Neural progenitor cell (in vitro differentiated cells): Measurements from ENCODE around the gene ARHGEF4. TPM values are rescaled to one million over a fixed set of nuclear protein-coding genes. Genes with fewer than 3 reads are reported as not detected.

Experiments
- DNase-seq: peaks from one replicate; pipeline ENCODE4 v3.0.0-alpha.2; 2016; ENCODE audit warnings: low spot score
- H2AFZ ChIP-seq: fragments of 200-600 bp; sonication (generic); replicated peaks from 2 replicates; pipeline ENCODE4 v1.6.1; 2016; ENCODE audit warnings: antibody characterized with exemption
- H3F3A ChIP-seq: fragments of 200-600 bp; sonication (generic); 2 replicates; pipeline ENCODE4 v1.6.1; 2016; ENCODE audit warnings: antibody characterized with exemption, low read depth
- H3K27ac ChIP-seq: fragments of 200-600 bp; sonication (generic); 2 replicates; pipeline ENCODE4 v1.5.1; 2016; ENCODE audit warnings: mild to moderate bottlenecking
- H3K27me3 ChIP-seq: fragments of 200-600 bp; sonication (generic); 2 replicates; pipeline ENCODE4 v1.6.1; 2016; ENCODE audit warnings: mild to moderate bottlenecking, moderate library complexity
- H3K36me3 ChIP-seq: fragments of 200-600 bp; sonication (generic); 2 replicates; pipeline ENCODE4 v1.5.1; 2016
- H3K4me1 ChIP-seq: fragments of 200-600 bp; sonication (generic); 2 replicates; pipeline ENCODE4 v1.6.1; 2016; ENCODE audit warnings: mixed run types
- H3K4me2 ChIP-seq: fragments of 200-600 bp; sonication (generic); 2 replicates; pipeline ENCODE4 v1.6.1; 2016
- H3K4me3 ChIP-seq: fragments of 200-600 bp; sonication (generic); 2 replicates; pipeline ENCODE4 v1.5.1; 2016
- H3K79me2 ChIP-seq: fragments of 200-600 bp; sonication (generic); 2 replicates; pipeline ENCODE4 v1.6.1; 2016; ENCODE audit warnings: low read depth
- H3K9ac ChIP-seq: fragments of 200-600 bp; sonication (generic); 2 replicates; pipeline ENCODE4 v1.6.1; 2016
- H3K9me3 ChIP-seq: fragments of 200-600 bp; sonication (generic); 2 replicates; pipeline ENCODE4 v1.5.1; 2016; ENCODE audit warnings: low read depth
- H4K20me1 ChIP-seq: fragments of 200-600 bp; sonication (generic); 2 replicates; pipeline ENCODE4 v1.6.1; 2016; ENCODE audit warnings: low read depth
- H3K27ac Mint-ChIP-seq: 3 replicates; pipeline ENCODE4 v1.8.0; 2021; ENCODE audit warnings: mixed read lengths
- H3K27me3 Mint-ChIP-seq: 2 replicates; pipeline ENCODE4 v1.8.0; 2022; ENCODE audit warnings: low read depth, mild to moderate bottlenecking, inconsistent platforms, moderate library complexity, mixed read lengths; ENCODE audit not compliant: insufficient read depth
- H3K36me3 Mint-ChIP-seq: 3 replicates; pipeline ENCODE4 v1.8.0; 2021; ENCODE audit warnings: mixed read lengths
- H3K4me1 Mint-ChIP-seq: 3 replicates; pipeline ENCODE4 v1.8.0; 2021; ENCODE audit warnings: mixed read lengths
- H3K4me3 Mint-ChIP-seq: 3 replicates; pipeline ENCODE4 v1.8.0; 2021; ENCODE audit warnings: mild to moderate bottlenecking, moderate library complexity, mixed read lengths
- H3K9me3 Mint-ChIP-seq: 3 replicates; pipeline ENCODE4 v1.8.0; 2020; ENCODE audit warnings: mixed read lengths
- CTCF ChIP-seq: fragments of 200-600 bp; sonication (generic); IDR thresholded peaks from 2 replicates; pipeline ENCODE4 v1.5.1; 2017; ENCODE audit warnings: antibody characterized with exemption, mild to moderate bottlenecking
- EZH2 ChIP-seq: fragments of 200-600 bp; sonication (generic); IDR thresholded peaks from 2 replicates; pipeline ENCODE4 v1.6.1; 2017; ENCODE audit warnings: antibody characterized with exemption, mild to moderate bottlenecking, moderate library complexity
- EZH2phosphoT487 ChIP-seq: fragments of 200-600 bp; sonication (generic); IDR thresholded peaks from 2 replicates; pipeline ENCODE4 v1.6.1; 2017; ENCODE audit warnings: antibody characterized with exemption
- total RNA-seq: library from RNA; depleted of rRNA; stranded (reverse); fragments of >200 nt; gene quantifications from 2 replicates; pipeline ENCODE4 v1.2.3, GENCODE V29; 2015; ENCODE audit warnings: low replicate concordance

The ARHGEF4 gene
- total RNA-seq, 1 donor from 2014 or later = 22.8 TPM

DNA sequence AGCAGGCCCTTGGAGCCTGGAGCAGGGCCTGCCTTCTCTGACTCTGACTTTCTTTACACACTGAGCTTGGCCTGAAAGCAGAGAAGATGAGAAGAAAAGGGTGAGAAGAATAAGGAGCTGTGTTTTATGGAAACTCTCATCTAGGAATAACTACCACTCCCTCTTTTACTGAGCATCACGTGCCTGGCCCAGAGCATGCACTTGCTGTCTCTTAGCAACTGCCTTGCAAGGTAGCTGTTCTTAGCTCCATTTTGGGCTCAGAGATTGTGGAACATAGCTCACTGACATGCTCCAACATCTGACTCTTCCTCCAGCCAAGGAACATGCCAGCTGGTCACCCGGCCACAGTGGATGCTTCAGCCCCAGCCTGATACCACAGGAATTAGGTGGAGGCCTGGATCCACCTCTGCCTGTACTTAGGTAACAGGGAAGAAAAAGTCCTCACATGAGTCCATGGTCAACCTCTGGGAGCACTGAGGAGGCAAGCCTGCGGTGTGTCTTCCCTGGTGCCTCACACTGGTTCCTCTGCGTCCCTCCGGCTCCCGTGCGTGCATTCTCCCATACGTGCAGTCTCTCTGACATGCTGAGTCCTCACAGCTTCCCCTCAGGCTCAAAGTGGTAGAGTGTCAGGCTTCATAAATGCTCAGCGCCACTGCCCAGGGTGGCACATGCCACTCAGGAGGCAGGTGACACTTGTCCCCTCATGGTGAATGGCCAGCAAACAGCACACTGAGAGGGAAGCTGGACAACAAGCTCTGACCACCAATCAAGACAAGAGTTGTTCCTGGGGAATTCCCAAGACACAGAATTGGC lies 45.7 kb upstream of the ARHGEF4 start:
- peaks cover 4% of the 10 kb centered on the region for H3K27me3 Mint-ChIP-seq
- no peaks in the 10 kb centered on the region for H3K4me1 ChIP-seq

GRCh38 chr2:130791617-130791939 lies 45.1 kb upstream of the ARHGEF4 start:
- DNase-seq = no peak
- H3K36me3 ChIP-seq = no peaks in the 10 kb centered on the region
- H3K9me3 ChIP-seq = no peaks in the 10 kb centered on the region
- H3K27me3 ChIP-seq = no peaks in the 10 kb centered on the region
- H4K20me1 ChIP-seq = no peaks in the 10 kb centered on the region
- H2AFZ ChIP-seq = no peak overlapping the region
- H3K4me3 ChIP-seq = no peak overlapping the region
- TF ChIP-seq EZH2 (no peak), EZH2phosphoT487 (no peak), CTCF (no peak)
- H3K9me3 Mint-ChIP-seq = no peaks in the 10 kb centered on the region
- no peak overlapping the region for H3K27ac Mint-ChIP-seq
- H3K79me2 ChIP-seq = no peaks in the 10 kb centered on the region
- H3K27me3 Mint-ChIP-seq = peaks cover 4% of the 10 kb centered on the region
- no peaks in the 10 kb centered on the region for H3K4me1 ChIP-seq
- H3K9ac ChIP-seq = no peak overlapping the region
- H3K4me1 Mint-ChIP-seq = peaks cover 2% of the 10 kb centered on the region
- H3K4me3 Mint-ChIP-seq = no peak overlapping the region
- no peaks in the 10 kb centered on the region for H3K36me3 Mint-ChIP-seq
- no peak overlapping the region for H3K27ac ChIP-seq
- H3F3A ChIP-seq = no peaks in the 10 kb centered on the region
- no peak overlapping the region for H3K4me2 ChIP-seq

More for the DNA sequence above, 45.7 kb upstream of the ARHGEF4 start:
- no peaks in the 10 kb centered on the region for H3K27me3 ChIP-seq
- H3F3A ChIP-seq = no peaks in the 10 kb centered on the region
- no peak overlapping the region for H3K9ac ChIP-seq
- Mint-ChIP-seq H3K27ac (no peak overlapping the region), H3K9me3 (no peaks in the 10 kb centered on the region), H3K36me3 (no peaks in the 10 kb centered on the region), H3K4me1 (no peaks in the 10 kb centered on the region), H3K4me3 (no peak overlapping the region)
- no peaks in the 10 kb centered on the region for H3K36me3 ChIP-seq
- H4K20me1 ChIP-seq = no peaks in the 10 kb centered on the region
- no peak overlapping the region for H2AFZ ChIP-seq
- no peak overlapping the region for H3K4me2 ChIP-seq
- no peak overlapping the region for H3K4me3 ChIP-seq
- no peak for DNase-seq
- no peak overlapping the region for H3K27ac ChIP-seq
- H3K79me2 ChIP-seq = no peaks in the 10 kb centered on the region
- H3K9me3 ChIP-seq = no peaks in the 10 kb centered on the region
- no peak for TF ChIP-seq EZH2phosphoT487
- TF ChIP-seq EZH2 = no peak
- TF ChIP-seq CTCF = no peak

- TF ChIP-seq EZH2 (no peak), CTCF (no peak), EZH2phosphoT487 (no peak)
- Mint-ChIP-seq H3K27ac (no peak overlapping the region), H3K27me3 (peaks cover 6% of the 10 kb centered on the region), H3K36me3 (no peaks in the 10 kb centered on the region), H3K4me1 (peaks cover 7% of the 10 kb centered on the region), H3K4me3 (no peak overlapping the region), H3K9me3 (no peaks in the 10 kb centered on the region)
- H2AFZ ChIP-seq = no peak overlapping the region
- peaks cover 4% of the 10 kb centered on the region for H3K27me3 ChIP-seq
- no peak overlapping the region for H3K27ac ChIP-seq
- no peaks in the 10 kb centered on the region for H4K20me1 ChIP-seq
- no peak overlapping the region for H3K9ac ChIP-seq
- H3F3A ChIP-seq = no peaks in the 10 kb centered on the region
- H3K79me2 ChIP-seq = no peaks in the 10 kb centered on the region
- no peak overlapping the region for H3K4me3 ChIP-seq
- no peaks in the 10 kb centered on the region for H3K9me3 ChIP-seq
- H3K4me2 ChIP-seq = no peak overlapping the region
- peaks cover 13% of the 10 kb centered on the region for H3K4me1 ChIP-seq
- DNase-seq = no peak
- no peaks in the 10 kb centered on the region for H3K36me3 ChIP-seq
These were observed 41.3 kb upstream of the ARHGEF4 start for GRCh38 chr2:130795431-130795830.
